H7 (cell line): ENCODE measurements around the gene NFE2L2. TPM values are rescaled to one million over a fixed set of nuclear protein-coding genes. Genes with fewer than 3 reads are reported as not detected.
"Not testable (repeated sequence)": the region's sequence is repeated elsewhere in the genome, so short reads cannot be mapped to it uniquely, and the experiment has no call there.

Source experiments
- DNase-seq: peaks from one replicate; pipeline ENCODE4 v3.0.0; 2012
- H3K27me3 ChIP-seq: 2 replicates; pipeline ENCODE4 v1.6.0; 2011; ENCODE audit warnings: mild to moderate bottlenecking, low read length; ENCODE audit not compliant: control insufficient read depth, insufficient read depth
- H3K36me3 ChIP-seq: replicated peaks from 2 replicates; pipeline ENCODE4 v1.5.1; 2011; ENCODE audit warnings: low read length; ENCODE audit not compliant: control insufficient read depth, insufficient read depth
- H3K4me3 ChIP-seq: 2 replicates; pipeline ENCODE4 v1.5.1; 2011; ENCODE audit warnings: low read depth, mild to moderate bottlenecking, control low read depth, low read length, moderate library complexity; ENCODE audit not compliant: insufficient read depth
- total RNA-seq: library from RNA; depleted of rRNA; stranded (reverse); fragments of >200 nt; shearing (Covaris generic); gene quantifications from 2 replicates; pipeline ENCODE4 v1.2.3, GENCODE V29; 2014

Gene NFE2L2
- total RNA-seq, 1 experiment from 2014 or later, result 19.2 TPM

GRCh38 chr2:177242121-177242987 lies 22.2 kb downstream of the NFE2L2 start:
- H3K4me3 ChIP-seq, result no peak overlapping the region
- no peak for DNase-seq

GRCh38 chr2:177241711-177242120 lies 22.8 kb downstream of the NFE2L2 start:
- no peaks in the 10 kb centered on the region for H3K36me3 ChIP-seq
- DNase-seq, result no peak
- H3K4me3 ChIP-seq, result no peak overlapping the region
- H3K27me3 ChIP-seq, result no peaks in the 10 kb centered on the region

More at GRCh38 chr2:177242121-177242987, 22.2 kb downstream of the NFE2L2 start:
- no peaks in the 10 kb centered on the region for H3K27me3 ChIP-seq
- H3K36me3 ChIP-seq, result no peaks in the 10 kb centered on the region

GRCh38 chr2:177239932-177240630 lies 24.4 kb downstream of the NFE2L2 start:
- no peak for DNase-seq
- no peaks in the 10 kb centered on the region for H3K36me3 ChIP-seq
- no peak overlapping the region for H3K4me3 ChIP-seq
- no peaks in the 10 kb centered on the region for H3K27me3 ChIP-seq

GRCh38 chr2:177239053-177239452 lies 25.5 kb downstream of the NFE2L2 start:
- H3K27me3 ChIP-seq, result no peaks in the 10 kb centered on the region
- no peak overlapping the region for H3K4me3 ChIP-seq
- no peak for DNase-seq
- H3K36me3 ChIP-seq, result no peaks in the 10 kb centered on the region

GRCh38 chr2:177237932-177238331 lies 26.6 kb downstream of the NFE2L2 start:
- Histone ChIP-seq H3K4me3 (no peak overlapping the region), H3K27me3 (no peaks in the 10 kb centered on the region), H3K36me3 (peaks cover 9% of the 10 kb centered on the region)
- DNase-seq, result no peak

GRCh38 chr2:177235855-177236437 lies 28.6 kb downstream of the NFE2L2 start:
- Histone ChIP-seq H3K36me3 (peaks cover 20% of the 10 kb centered on the region), H3K27me3 (no peaks in the 10 kb centered on the region), H3K4me3 (no peak overlapping the region)
- DNase-seq, result no peak

GRCh38 chr2:177234267-177234666 lies 30.3 kb downstream of the NFE2L2 start:
- no peak for DNase-seq
- Histone ChIP-seq H3K27me3 (no peaks in the 10 kb centered on the region), H3K36me3 (peaks cover 23% of the 10 kb centered on the region), H3K4me3 (no peak overlapping the region)

- DNase-seq, result no peak
- peaks cover 23% of the 10 kb centered on the region for H3K36me3 ChIP-seq
These were observed 32.3 kb downstream of the NFE2L2 start for GRCh38 chr2:177232098-177232704.

GRCh38 chr2:177231270-177231669 lies 33.3 kb downstream of the NFE2L2 start:
- DNase-seq, result no peak
- peaks cover 23% of the 10 kb centered on the region for H3K36me3 ChIP-seq

More at GRCh38 chr2:177232098-177232704, 32.3 kb downstream of the NFE2L2 start:
- no peak overlapping the region for H3K4me3 ChIP-seq
- no peaks in the 10 kb centered on the region for H3K27me3 ChIP-seq

GRCh38 chr2:177229442-177230242 lies 34.9 kb downstream of the NFE2L2 start:
- Histone ChIP-seq H3K36me3 (peaks cover 23% of the 10 kb centered on the region), H3K4me3 (no peak overlapping the region), H3K27me3 (no peaks in the 10 kb centered on the region)
- DNase-seq, result no peak

More at GRCh38 chr2:177231270-177231669, 33.3 kb downstream of the NFE2L2 start:
- no peak overlapping the region for H3K4me3 ChIP-seq
- H3K27me3 ChIP-seq, result no peaks in the 10 kb centered on the region

- H3K4me3 ChIP-seq, result no peak overlapping the region
- no peak for DNase-seq
- H3K27me3 ChIP-seq, result no peaks in the 10 kb centered on the region
- peaks cover 14% of the 10 kb centered on the region for H3K36me3 ChIP-seq
These were observed 38.6 kb downstream of the NFE2L2 start for GRCh38 chr2:177225965-177226360.

- not testable (repeated sequence) for H3K4me3 ChIP-seq, DNase-seq, H3K27me3 ChIP-seq
- peaks cover 19% of the 10 kb centered on the region for H3K36me3 ChIP-seq
These were observed 41.1 kb downstream of the NFE2L2 start for GRCh38 chr2:177223436-177223835.

- no peak for DNase-seq
- no peaks in the 10 kb centered on the region for H3K27me3 ChIP-seq
- H3K36me3 ChIP-seq, result peaks cover 26% of the 10 kb centered on the region
- no peak overlapping the region for H3K4me3 ChIP-seq
These were observed 42.6 kb downstream of the NFE2L2 start for GRCh38 chr2:177221970-177222369.

GRCh38 chr2:177221534-177221933 lies 43.0 kb downstream of the NFE2L2 start:
- DNase-seq, result no peak
- Histone ChIP-seq H3K27me3 (no peaks in the 10 kb centered on the region), H3K36me3 (peaks cover 30% of the 10 kb centered on the region), H3K4me3 (no peak overlapping the region)
